Measurements from ENCODE around the gene MINDY2.

Gene MINDY2, protein sequence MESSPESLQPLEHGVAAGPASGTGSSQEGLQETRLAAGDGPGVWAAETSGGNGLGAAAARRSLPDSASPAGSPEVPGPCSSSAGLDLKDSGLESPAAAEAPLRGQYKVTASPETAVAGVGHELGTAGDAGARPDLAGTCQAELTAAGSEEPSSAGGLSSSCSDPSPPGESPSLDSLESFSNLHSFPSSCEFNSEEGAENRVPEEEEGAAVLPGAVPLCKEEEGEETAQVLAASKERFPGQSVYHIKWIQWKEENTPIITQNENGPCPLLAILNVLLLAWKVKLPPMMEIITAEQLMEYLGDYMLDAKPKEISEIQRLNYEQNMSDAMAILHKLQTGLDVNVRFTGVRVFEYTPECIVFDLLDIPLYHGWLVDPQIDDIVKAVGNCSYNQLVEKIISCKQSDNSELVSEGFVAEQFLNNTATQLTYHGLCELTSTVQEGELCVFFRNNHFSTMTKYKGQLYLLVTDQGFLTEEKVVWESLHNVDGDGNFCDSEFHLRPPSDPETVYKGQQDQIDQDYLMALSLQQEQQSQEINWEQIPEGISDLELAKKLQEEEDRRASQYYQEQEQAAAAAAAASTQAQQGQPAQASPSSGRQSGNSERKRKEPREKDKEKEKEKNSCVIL

DNA sequence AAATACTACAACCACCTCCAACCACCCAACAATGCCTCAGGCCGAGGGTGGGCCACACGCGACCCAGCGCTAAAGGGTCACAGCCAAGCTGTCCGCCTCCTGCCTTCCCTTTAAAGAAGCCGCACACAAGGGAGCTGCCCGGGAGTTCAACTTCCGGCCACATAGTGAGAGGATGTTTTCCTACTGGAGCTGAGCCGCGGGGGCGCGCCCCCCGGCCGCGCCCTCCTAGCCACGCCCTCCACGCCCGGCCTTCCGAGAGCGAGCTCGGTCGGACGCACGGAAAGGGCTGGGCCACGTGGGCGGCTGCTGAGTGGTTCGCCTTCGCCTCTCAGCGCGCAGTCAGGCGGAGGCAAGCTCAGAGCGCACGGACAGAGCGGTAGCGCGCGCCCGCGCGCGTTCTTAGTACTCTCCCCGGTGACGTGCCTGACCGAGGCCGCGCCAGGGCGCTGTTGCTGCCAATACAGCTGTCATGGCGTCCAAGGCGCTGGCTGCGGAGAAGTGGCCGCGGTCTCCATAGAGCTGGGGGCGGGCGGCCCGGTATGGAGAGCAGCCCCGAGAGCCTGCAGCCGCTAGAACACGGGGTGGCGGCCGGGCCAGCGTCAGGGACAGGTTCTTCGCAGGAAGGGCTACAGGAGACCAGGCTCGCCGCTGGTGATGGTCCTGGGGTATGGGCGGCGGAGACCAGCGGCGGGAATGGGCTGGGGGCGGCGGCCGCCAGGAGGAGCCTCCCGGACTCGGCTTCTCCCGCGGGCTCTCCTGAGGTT is at the start of gene MINDY2:
MINDY2 (plus strand) TSS at position 446 of the 764 bp plus-strand sequence; CDS start at position 540, 94 bp downstream.
- no peaks in the 10 kb centered on the region for H3K36me3 Mint-ChIP-seq
- peak within 1 kb of the TSS; percentile 95 for H3K27ac Mint-ChIP-seq
- H3K27me3 Mint-ChIP-seq = no peaks in the 10 kb centered on the region
- H3K4me1 Mint-ChIP-seq (ENCODE audit: low read depth) = peaks cover 14% of the 10 kb centered on the region
- H3K9me3 Mint-ChIP-seq (ENCODE audit: low read depth) = no peaks in the 10 kb centered on the region
- no peak within 1 kb of the TSS for H3K4me3 Mint-ChIP-seq

DNA sequence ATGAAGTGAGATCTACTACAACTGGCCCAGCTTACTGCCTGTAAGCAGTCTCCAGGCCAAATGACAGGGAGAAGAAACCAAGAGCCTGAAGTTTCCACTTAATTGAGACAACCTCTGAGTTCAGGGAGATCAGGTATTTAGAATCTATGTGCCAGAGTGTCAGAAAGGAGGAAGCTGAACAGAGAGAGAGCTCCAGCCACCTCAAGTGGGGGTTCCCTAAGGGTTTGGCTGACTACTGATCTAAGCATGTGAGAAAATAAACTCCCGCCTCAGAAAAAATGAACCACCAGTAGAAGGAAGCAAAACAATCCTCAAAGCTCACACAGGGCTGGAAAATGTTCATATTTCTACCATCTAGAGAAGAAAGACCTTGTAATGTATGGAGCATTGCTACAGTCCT is 46.6 kb upstream of the MINDY2 start:
- H3K9me3 Mint-ChIP-seq (ENCODE audit: low read depth) = no peaks in the 10 kb centered on the region
- peak overlapping the region; percentile 4 for H3K27ac Mint-ChIP-seq
- H3K36me3 Mint-ChIP-seq = peaks cover 7% of the 10 kb centered on the region
- peaks cover 56% of the 10 kb centered on the region for H3K4me1 Mint-ChIP-seq (ENCODE audit: low read depth)
- no peaks in the 10 kb centered on the region for H3K27me3 Mint-ChIP-seq
- no peak overlapping the region for H3K4me3 Mint-ChIP-seq

DNA sequence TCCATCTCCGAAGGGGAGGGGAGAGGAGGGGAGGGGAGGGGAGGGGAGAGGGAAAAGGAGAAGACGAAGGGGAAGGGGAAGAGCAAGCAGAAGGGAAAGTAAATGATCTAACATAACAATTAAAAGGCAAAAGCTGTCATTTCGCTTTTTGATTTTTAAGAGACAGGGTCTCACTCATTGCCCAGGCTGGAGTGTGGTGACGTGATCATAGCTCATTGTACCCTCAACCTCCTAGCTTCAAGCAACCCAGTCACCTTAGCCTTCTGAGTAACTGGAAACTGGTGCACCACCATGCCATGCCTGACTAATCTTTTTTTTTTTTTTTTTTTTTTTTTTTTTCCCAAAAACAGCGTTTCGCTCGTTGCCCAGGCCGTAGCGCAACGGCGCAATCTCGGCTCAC is 44.2 kb upstream of the MINDY2 start:
- no peak overlapping the region for H3K27ac Mint-ChIP-seq
- H3K9me3 Mint-ChIP-seq (ENCODE audit: low read depth) = no peaks in the 10 kb centered on the region
- H3K4me3 Mint-ChIP-seq = no peak overlapping the region
- no peaks in the 10 kb centered on the region for H3K27me3 Mint-ChIP-seq
- H3K36me3 Mint-ChIP-seq = peaks cover 3% of the 10 kb centered on the region
- peaks cover 56% of the 10 kb centered on the region for H3K4me1 Mint-ChIP-seq (ENCODE audit: low read depth)

DNA sequence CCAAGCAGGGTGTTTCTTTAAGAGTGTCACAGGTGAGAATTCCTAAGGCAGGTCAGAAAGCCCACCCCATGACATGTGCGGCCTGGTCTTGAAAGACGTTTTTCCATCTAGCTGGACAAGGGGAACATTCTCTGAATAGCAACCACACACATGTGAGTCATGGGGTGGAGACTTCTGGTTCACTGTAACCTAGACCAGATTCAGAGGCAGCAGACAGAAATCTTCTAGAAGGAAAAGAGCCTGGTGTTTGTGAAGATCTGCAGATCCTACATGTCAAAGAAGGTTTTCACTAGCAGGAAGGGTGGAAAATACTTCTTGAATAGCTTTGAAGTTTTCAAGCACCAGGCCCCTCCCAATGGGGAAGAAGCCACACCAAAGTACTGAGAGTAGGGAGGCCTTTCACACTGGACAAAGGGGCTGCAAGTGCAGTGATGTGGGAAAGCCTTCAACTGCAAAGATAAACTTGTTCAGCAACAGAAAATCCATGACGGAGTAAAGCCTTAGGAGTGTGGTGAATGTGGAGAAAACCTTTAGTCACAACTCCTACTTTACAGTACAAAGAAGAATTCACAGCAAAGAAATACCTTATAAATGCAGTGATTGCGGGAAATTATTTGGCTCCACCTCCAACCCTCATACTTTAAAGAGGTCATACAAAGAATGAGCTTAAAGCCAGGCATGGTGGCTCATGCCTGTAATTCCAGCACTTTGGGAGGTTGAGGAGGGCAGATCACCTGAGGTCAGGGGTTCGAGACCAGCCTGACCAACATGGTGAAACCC is 39.2 kb upstream of the MINDY2 start:
- peak overlapping the region; percentile 32 for H3K4me3 Mint-ChIP-seq
- H3K27me3 Mint-ChIP-seq = no peaks in the 10 kb centered on the region
- no peaks in the 10 kb centered on the region for H3K9me3 Mint-ChIP-seq (ENCODE audit: low read depth)
- H3K27ac Mint-ChIP-seq = peak overlapping the region; percentile 61
- peaks cover 3% of the 10 kb centered on the region for H3K36me3 Mint-ChIP-seq
- H3K4me1 Mint-ChIP-seq (ENCODE audit: low read depth) = peaks cover 72% of the 10 kb centered on the region

DNA sequence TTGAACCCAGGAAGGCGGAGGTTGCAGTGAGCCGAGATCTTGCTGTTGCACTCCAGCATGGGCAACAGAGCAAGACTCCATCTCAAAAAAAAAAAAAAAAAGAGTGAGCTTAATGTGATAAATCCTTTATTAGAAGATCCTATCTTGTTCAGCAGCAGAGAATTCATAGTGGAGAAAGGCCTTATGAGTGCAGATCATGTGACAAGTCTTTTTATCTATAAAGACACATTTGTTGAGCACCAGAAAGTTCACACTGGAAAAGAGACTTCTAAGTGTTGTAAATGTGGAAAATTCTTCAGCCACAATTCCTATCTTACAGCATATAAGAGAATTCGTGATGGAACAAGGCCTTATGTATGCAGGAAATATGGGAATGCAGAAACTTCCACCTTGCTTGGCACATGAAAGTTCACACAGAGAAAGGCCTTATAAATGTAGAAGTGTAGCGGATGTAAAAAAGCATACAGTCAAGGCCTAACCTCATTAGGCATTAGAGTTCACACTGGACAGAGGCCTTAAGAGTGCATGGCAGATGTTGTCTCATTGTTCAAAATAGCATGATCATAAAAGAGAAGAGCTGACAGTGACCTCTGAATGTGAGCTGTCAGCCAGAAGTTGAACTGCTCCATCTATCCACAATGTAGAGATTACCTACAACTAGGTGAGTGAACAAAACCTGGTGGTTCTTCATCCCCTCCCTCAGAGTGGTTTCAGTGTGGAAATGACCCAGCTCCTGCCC is 38.3 kb upstream of the MINDY2 start:
- H3K36me3 Mint-ChIP-seq = peaks cover 3% of the 10 kb centered on the region
- no peaks in the 10 kb centered on the region for H3K27me3 Mint-ChIP-seq
- H3K9me3 Mint-ChIP-seq (ENCODE audit: low read depth) = no peaks in the 10 kb centered on the region
- H3K4me3 Mint-ChIP-seq = no peak overlapping the region
- H3K27ac Mint-ChIP-seq = peak overlapping the region; percentile 37
- H3K4me1 Mint-ChIP-seq (ENCODE audit: low read depth) = peaks cover 75% of the 10 kb centered on the region

DNA sequence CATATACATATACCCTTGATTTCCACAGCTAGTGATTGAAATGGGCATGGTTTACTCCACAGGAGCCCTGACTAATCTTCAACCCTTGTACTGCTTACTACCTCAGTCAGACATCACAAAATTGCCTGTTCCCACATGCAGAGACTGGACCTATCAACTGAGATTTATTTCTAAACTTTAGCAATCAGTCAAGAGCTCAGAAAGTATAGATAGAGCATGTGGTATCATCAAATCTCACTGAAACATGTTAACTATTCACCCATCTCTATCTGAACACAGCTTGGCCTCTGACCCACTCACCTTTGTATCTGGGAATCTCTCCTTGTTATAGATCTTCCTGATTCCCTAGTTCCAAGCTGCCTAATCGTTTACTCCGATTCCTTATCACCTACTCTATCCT is 36.2 kb upstream of the MINDY2 start:
- no peaks in the 10 kb centered on the region for H3K27me3 Mint-ChIP-seq
- no peaks in the 10 kb centered on the region for H3K9me3 Mint-ChIP-seq (ENCODE audit: low read depth)
- H3K27ac Mint-ChIP-seq = peak overlapping the region; percentile 62
- no peak overlapping the region for H3K4me3 Mint-ChIP-seq
- H3K4me1 Mint-ChIP-seq (ENCODE audit: low read depth) = peaks cover 78% of the 10 kb centered on the region
- peaks cover 3% of the 10 kb centered on the region for H3K36me3 Mint-ChIP-seq

DNA sequence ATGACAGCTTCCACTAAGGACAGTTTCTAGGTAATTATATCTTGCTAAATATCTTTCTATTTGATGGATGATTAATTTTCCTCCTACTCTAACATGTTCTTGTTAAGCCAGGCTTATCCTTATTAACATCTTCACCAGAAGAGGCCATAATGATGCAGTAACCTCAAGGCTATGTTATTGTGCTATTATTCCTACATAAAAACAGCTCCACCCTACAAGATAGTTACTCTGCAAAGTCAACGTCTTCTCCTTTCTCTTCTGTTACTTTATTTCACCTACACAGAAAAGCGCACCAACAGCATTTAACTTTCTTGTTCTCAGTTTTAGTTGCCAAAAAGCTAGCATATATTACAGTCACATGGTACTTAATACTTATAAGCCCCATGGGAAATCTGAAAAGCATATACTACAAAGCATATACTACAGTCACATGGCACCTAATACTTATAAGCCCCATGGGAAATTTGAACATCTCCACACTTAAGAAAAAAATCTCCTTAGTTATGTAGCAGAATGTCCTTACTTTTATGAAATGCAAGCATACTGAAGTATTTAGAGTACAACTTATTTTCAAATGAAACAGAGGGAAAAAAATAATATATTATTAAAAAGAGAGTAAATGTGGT is 35.0 kb upstream of the MINDY2 start:
- Mint-ChIP-seq H3K36me3 (peaks cover 3% of the 10 kb centered on the region), H3K27me3 (no peaks in the 10 kb centered on the region), H3K9me3 (ENCODE audit: low read depth) (no peaks in the 10 kb centered on the region), H3K4me1 (ENCODE audit: low read depth) (peaks cover 72% of the 10 kb centered on the region), H3K27ac (no peak overlapping the region), H3K4me3 (no peak overlapping the region)

DNA sequence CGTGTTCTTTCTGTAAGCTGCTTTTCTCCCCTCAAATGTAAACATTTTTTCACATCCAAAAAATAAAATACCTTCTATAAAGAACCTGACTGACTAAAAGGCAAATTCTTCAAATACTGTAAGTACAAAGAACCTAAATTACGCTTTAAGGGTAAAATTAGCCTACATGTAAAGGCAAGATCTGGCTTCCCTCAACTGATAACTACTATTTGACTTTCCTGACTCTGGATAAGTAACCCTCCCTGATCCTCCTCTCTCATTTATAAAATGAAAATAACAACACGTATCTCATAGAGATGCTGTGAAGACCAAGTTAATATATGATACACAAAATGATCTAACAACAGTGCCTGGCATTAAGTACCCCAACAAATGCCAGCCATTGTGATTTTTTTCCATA is 33.8 kb upstream of the MINDY2 start:
- no peaks in the 10 kb centered on the region for H3K9me3 Mint-ChIP-seq (ENCODE audit: low read depth)
- H3K4me3 Mint-ChIP-seq = no peak overlapping the region
- peak overlapping the region; percentile 55 for H3K27ac Mint-ChIP-seq
- peaks cover 3% of the 10 kb centered on the region for H3K36me3 Mint-ChIP-seq
- H3K27me3 Mint-ChIP-seq = no peaks in the 10 kb centered on the region
- H3K4me1 Mint-ChIP-seq (ENCODE audit: low read depth) = peaks cover 73% of the 10 kb centered on the region

DNA sequence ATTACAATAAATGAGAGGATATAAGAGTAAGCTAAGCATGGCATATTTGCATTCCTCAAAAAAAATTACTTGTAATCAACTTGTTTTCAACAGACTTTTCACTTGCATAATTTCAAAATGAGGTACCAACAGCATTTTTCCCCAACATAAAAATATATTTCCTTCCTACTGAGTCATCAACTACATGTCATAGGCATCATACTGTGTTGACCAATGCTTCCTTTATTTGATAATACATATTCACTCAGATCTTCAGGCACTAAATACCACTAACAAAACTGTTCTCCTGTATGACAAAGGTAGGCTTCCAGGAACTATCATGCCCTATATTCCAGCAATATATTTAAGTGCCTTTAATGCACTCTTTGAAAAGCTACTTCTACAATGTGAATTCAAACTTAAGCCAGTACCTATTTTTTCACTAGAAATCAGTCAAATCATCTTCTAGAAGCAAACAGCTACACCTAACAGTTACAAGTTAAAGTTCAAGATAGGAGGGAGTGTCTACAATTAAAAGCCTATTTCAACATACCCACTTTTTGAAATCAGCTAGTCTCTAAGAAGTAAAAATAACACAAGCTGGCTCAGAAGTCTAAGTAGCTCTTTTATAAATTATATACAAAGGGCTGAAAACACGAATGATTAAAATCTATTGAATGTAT is 32.9 kb upstream of the MINDY2 start:
- Mint-ChIP-seq H3K27ac (peak overlapping the region; percentile 82), H3K27me3 (no peaks in the 10 kb centered on the region), H3K9me3 (ENCODE audit: low read depth) (no peaks in the 10 kb centered on the region), H3K4me1 (ENCODE audit: low read depth) (peaks cover 73% of the 10 kb centered on the region), H3K36me3 (no peaks in the 10 kb centered on the region), H3K4me3 (peak overlapping the region; percentile 55)

DNA sequence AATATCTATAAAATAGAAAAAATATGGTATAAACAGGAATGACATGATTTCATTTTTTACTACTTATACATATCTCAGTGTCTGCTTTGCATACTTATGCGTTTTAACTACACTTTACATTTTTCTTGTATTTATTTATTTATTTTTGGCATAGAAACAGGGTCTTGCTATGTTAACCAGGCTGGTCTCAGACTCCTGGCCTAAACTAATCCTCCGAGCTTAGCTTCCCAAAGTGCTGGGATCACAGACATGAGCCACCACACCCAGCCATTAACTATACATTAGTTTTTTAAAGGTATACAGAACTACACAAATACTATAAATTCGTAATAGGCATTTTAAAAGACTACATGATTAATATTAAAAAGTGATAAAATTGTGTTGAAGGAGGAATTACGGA is 30.7 kb upstream of the MINDY2 start:
- Mint-ChIP-seq H3K4me3 (no peak overlapping the region), H3K9me3 (ENCODE audit: low read depth) (no peaks in the 10 kb centered on the region), H3K36me3 (no peaks in the 10 kb centered on the region), H3K27me3 (no peaks in the 10 kb centered on the region), H3K4me1 (ENCODE audit: low read depth) (peaks cover 78% of the 10 kb centered on the region), H3K27ac (no peak overlapping the region)

DNA sequence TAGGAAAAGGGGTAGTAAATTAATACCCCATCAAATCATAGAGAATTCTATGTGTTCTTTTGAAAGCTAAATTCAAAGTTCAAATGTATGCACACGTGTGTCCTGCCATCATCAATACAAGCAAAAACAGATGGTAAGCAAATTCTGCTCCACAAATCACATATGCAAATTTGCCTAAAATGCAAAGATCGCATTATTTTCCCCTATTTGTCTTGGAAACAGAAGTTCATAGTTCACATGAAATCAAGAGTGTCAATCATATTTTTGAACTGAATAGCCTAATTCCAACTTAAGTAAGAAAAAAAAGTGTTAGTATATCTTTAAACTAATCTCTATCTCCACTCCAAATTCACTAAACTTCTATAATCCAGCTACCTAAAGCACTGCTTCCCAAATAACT is 30.1 kb upstream of the MINDY2 start:
- H3K9me3 Mint-ChIP-seq (ENCODE audit: low read depth) = no peaks in the 10 kb centered on the region
- H3K27ac Mint-ChIP-seq = no peak overlapping the region
- H3K27me3 Mint-ChIP-seq = no peaks in the 10 kb centered on the region
- H3K36me3 Mint-ChIP-seq = no peaks in the 10 kb centered on the region
- H3K4me3 Mint-ChIP-seq = no peak overlapping the region
- H3K4me1 Mint-ChIP-seq (ENCODE audit: low read depth) = peaks cover 79% of the 10 kb centered on the region

DNA sequence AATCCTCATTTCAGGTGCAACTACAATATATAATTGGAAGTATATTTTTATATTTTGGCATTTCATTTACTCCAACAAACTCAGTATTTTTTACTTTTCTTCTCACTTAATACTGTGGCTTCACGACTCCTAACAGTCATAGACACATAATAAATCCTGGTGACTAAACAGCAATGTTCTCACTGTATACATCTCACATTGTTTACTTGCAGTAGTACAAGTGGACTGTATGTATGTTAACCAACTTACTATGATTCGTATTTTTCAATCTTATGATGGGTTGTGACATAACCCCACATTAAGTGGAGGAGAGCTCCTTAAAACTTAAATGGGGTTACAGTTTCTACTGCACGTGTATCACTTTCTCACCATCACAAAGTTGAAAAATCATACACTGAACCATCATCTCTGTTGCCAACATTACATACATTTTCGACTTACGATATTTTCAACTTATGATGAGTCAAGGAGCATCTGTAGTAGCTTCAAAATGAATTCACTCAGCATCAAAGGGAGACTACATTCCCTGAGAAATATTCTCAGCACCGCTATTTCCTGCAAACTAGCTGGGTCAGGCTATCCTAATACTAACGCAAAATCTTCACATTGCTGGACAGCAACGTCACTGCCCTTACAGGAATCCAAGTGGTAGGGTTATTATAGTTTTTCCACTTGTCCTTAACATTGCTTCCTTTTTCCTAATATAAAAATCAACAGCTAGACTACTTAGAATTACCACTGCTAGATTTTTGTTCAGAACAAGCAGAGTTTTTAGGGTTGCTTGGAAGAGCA is 28.9 kb upstream of the MINDY2 start:
- Mint-ChIP-seq H3K9me3 (ENCODE audit: low read depth) (no peaks in the 10 kb centered on the region), H3K27ac (peak overlapping the region; percentile 17), H3K27me3 (no peaks in the 10 kb centered on the region), H3K36me3 (no peaks in the 10 kb centered on the region), H3K4me1 (ENCODE audit: low read depth) (peaks cover 74% of the 10 kb centered on the region), H3K4me3 (no peak overlapping the region)

All from activated naive CD8-positive, alpha-beta T cell (primary cell).